HTR-8/SVneo (cell line): Measurements from ENCODE around the gene TBC1D19.
"Not testable (repeated sequence)": the region's sequence is repeated elsewhere in the genome, so short reads cannot be mapped to it uniquely, and the experiment has no call there.

ENCODE experiments used
- DNase-seq: peaks from one replicate; pipeline ENCODE4 v3.0.0; 2011; ENCODE audit warnings: low spot score, mixed read lengths; ENCODE audit not compliant: insufficient read length
- FAIRE-seq: peaks from 2 replicates; lab custom pipeline; 2011; peaks lifted over from hg19 to GRCh38; lab: Jason Lieb, UNC

Gene TBC1D19

DNA sequence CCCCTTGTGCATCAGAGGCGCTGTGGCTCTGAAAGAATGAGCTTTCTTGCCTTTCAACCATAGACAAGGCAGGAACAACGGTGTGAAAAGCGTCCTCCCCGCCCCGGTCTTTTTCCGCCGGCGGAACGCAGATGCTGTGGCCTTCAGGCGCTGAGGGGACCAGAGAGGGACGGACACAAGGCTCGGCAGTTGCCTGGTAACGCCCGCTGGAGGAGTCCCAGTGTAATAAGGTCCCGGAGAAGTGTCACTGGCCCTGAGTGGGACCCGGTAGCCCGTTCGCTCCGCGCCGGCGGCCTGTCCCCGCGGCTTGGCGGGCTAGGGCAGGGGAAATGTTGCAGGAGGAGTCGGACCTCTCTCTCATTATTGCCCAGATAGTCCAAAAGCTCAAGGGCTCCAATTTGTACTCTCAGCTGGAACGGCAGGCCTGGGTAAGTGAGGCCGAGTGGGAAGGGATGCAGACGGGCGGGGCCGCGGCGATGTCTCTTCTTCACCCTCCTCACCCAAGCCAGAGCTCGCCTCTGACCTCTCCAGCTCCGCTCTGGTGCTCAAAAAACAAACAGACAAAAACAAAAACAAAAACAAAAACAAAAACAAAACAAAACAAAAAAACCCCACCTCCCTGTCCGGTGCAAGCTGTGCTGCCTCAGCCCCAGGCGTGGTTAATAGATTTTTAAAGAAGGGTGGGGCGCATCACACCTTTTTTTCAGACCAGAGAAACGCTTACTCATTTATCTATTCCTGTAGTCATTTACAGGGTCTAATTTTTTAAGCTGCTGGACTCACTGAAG is at the start of gene TBC1D19:
TBC1D19 (plus strand) TSS at position 220 of the 788 bp plus-strand sequence; CDS start at position 330, 110 bp downstream.
- DNase-seq (peak; percentile 84), FAIRE-seq (peak; percentile 87)

DNA sequence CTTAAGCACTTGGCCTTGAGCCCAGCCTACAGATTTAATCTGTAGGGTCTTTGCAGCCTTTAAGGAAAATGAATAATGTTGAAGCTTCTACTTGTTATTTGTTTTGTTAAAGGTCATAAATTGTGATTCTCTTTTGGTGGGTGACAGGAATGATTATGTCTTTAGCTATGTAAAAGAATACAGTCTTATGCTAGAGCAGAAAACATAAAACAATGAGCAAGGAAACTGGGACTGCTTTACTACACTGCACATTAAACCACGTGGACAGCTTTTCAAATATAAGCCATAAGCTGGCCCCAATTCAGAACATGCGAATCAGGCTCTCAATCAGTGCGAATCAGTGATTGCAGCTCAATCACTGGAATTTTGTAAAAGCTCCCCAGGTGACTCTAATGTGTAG is 40.9 kb upstream of the TBC1D19 start:
- no peak for FAIRE-seq
- DNase-seq, result no peak

DNA sequence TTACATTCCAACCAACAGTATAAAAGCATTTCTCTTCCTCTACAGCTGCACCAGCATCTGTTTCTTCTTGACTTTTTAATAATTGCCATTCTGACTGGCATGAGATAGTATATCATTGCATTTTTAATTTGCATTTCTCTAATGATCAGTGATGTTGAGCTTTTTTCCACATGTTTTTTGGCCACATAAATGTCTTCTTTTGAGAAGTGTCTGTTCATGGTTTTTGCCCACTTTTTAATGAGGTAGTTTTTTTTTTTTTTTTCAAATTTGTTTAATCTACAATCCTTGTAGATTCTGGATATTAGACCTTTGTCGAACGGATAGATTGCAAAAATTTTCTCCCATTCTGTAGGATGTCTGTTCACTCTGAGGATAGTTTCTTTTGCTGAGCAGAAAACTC is 39.5 kb upstream of the TBC1D19 start:
- DNase-seq, result no peak
- FAIRE-seq, result no peak

- FAIRE-seq, DNase-seq: not testable (repeated sequence)
These were observed 35.5 kb upstream of the TBC1D19 start for GRCh38 chr4:26548379-26548778.

DNA sequence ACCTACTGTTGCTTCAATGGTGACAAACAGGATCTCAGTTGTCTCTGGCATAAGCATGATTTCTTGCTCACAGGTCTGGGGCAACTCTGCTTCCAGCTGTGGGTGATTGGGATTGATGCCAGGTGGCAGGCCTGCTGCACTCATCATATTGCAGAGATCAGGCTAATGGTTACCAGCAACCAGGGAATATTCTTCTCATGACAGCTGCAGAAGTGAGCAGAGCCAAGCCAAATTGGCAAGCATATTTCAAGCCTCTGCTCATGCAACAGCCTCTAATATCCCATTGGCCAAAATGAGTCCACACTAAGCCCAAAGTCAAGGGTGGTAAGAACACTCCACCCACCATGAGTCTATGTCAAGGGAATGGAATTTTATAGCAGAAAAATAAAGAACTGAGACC is 26.7 kb upstream of the TBC1D19 start:
- no peak for DNase-seq
- FAIRE-seq, result no peak

GRCh38 chr4:26558166-26558895 is 25.6 kb upstream of the TBC1D19 start:
- no peak for FAIRE-seq
- no peak for DNase-seq

- DNase-seq (no peak), FAIRE-seq (no peak)
These were observed 17.8 kb upstream of the TBC1D19 start for GRCh38 chr4:26566133-26566532.

GRCh38 chr4:26568446-26568994 is 15.4 kb upstream of the TBC1D19 start:
- DNase-seq (peak; percentile 53), FAIRE-seq (peak; percentile 38)

DNA sequence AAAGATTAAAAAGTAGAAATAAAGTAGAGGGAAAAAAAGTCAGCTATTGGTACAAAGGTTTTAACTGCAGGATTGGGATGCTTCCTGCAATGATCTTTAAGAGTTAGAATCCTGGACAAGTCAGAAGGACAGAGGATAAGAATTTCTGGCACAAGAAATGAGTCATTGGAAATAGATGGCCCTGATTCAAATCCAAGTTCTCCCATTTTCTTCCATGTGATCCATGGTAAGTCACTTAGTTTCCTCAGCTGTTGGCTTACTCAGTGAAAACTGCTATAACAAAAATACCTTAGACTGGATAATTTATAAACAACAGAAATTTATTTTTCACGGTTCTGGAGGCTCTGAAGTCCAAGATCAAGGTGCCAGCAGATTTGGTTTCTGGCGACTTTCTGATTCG is 13.3 kb upstream of the TBC1D19 start:
- FAIRE-seq, result no peak
- DNase-seq, result no peak

DNA sequence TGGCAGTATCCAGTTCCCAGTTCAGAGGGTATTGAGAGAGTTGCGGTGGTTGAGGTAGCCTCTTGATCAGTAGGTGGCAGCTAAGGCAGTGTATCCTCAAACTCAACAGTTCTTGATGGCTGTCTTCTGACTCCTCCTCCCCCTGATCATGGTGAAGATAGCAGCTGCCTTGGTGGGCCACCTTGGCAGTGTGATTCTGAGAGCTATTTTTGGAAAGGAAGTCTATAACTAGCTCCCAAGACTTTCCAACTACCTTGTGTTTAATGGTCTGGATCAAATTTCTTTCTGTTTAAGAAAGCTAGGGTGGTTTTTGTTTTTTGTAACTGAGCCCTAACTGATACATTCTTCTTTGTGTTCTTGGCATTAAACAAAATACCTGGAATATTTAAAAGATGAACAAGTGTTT is 10.5 kb upstream of the TBC1D19 start:
- FAIRE-seq (no peak), DNase-seq (no peak)

DNA sequence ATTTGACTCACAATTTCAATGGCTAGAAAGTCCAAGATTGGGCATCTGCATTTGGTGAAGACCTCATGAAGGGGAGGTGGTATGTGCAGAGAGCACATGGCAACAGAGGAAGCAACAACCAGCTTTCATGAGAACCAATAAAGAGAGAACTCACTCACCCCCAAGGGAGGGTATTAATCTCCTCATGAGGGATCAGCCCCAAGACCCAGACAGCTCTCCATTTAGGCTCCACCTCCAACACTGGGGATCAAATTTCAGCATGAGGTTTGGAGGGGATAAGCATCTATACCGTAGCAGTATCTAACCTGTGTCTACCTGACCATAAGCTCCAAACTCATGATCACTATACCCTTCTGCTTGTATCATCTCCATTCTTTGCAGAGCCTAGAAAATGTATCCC is 9.3 kb upstream of the TBC1D19 start:
- FAIRE-seq (no peak), DNase-seq (no peak)

GRCh38 chr4:26576231-26576739 is 7.6 kb upstream of the TBC1D19 start:
- no peak for FAIRE-seq
- no peak for DNase-seq

DNA sequence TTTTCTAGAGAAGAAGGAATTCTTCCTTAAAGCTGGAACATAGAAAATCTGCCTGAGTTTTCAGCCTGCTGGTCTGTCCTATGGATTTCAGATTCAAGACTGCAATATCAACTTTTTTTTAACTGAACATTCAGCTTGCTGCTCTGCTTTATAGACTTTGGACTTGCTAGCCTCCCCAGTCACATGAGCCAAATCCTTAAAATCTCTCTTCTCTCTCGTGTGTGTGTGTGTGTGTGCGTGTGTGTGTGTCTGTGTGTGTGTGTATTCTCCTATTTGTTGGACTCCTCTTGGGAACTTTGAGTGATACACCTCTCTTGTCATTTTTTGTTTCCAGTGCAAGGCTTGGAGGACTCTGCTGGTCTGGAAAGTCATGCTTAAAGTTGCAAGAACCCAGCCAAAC is 6.8 kb upstream of the TBC1D19 start:
- no peak for FAIRE-seq
- DNase-seq, result no peak

DNA sequence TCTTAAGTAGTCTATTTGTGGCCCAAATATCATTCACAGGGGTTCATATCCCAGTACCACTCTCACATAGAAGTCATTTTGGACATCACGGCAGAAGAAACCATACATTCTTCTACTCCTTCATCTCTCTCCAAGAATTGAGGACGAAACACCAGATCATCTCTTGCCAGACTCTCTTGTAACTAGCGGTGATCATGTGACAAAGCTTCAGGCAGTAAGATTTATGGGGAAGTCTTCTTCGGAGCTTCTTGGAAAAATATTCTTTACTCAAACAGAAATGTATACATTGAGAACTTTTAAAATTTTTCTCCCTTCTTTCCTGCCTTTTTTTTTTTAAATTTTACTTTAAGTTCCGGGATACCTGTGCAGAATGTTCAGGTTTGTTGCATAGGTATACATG is 4.7 kb upstream of the TBC1D19 start:
- DNase-seq (no peak), FAIRE-seq (no peak)

GRCh38 chr4:26581341-26581740 is 2.5 kb upstream of the TBC1D19 start:
- DNase-seq, FAIRE-seq: not testable (repeated sequence)

DNA sequence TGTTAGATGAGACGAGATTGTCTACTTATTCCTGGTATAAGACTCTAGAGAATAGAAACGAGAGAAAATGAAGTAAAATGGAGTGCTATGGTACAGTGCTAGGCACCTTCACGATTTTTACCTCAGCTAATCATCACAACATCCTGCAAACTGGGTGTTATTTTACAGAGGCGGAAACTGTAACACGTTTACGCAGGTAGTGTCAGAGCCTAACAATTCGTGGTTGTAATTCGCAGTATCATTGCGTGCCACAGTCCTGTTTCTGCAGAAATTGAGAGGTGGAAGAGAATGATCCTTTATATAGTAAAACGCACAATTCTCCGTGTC is 383 bp upstream of the TBC1D19 start:
- FAIRE-seq, result no peak

GRCh38 chr4:26584725-26585124 is 841 bp downstream of the TBC1D19 start:
- FAIRE-seq (no peak), DNase-seq (no peak)

More for the DNA sequence above, 383 bp upstream of the TBC1D19 start:
- peak; percentile 32 for DNase-seq

DNA sequence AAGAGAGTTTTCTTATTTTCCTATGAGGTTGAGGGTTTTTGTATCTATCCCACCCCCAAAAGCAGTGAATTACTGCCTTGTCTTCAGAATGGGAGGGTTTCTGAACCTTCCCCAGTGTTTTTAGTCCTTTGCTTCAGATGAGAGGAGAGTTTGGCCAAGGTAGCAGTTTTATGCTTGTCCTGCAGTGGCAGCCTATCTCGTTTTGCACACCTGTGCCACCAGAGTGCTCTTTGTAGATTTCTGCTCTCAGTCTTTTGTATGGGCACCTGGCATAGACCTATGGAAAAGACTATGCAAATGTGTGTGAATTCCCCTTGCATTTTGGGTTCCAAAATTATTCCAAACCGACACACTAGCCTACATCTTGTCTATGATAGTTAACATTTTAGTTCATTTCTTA is 5.8 kb downstream of the TBC1D19 start:
- FAIRE-seq (no peak), DNase-seq (no peak)

- DNase-seq (no peak), FAIRE-seq (no peak)
These were observed 6.8 kb downstream of the TBC1D19 start for GRCh38 chr4:26590639-26591038.

- DNase-seq, FAIRE-seq: not testable (repeated sequence)
These were observed 9.7 kb downstream of the TBC1D19 start for GRCh38 chr4:26593557-26593956.

- no peak for DNase-seq
- FAIRE-seq, result no peak
These were observed 10.5 kb downstream of the TBC1D19 start for GRCh38 chr4:26594371-26594770.
